ENCODE measurements around the gene TUT1.

DNA sequence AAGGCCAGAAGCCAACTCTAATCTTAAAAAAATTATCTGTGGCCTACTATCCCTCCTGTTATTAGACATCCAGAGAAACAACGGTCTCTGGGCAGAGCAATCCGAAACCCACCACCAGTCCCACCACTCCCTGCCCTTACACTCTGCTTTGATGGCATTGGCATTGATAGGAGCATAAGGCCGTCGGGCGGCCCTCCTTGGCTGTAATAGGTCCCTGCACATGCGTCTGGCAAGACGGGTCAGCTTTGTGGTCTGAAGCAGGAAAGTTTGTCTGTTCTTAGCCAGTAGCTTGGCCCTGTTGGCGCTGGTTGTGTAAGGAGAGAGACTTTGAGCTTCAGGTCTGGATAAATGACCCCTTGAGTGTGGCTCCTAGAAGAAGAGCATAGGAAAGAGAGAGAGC lies 3.8 kb upstream of the TUT1 start:
- no peak for TF ChIP-seq POLR2A (IDR thresholded peaks at IDR 0.05)
- TF ChIP-seq, protein P1, sequence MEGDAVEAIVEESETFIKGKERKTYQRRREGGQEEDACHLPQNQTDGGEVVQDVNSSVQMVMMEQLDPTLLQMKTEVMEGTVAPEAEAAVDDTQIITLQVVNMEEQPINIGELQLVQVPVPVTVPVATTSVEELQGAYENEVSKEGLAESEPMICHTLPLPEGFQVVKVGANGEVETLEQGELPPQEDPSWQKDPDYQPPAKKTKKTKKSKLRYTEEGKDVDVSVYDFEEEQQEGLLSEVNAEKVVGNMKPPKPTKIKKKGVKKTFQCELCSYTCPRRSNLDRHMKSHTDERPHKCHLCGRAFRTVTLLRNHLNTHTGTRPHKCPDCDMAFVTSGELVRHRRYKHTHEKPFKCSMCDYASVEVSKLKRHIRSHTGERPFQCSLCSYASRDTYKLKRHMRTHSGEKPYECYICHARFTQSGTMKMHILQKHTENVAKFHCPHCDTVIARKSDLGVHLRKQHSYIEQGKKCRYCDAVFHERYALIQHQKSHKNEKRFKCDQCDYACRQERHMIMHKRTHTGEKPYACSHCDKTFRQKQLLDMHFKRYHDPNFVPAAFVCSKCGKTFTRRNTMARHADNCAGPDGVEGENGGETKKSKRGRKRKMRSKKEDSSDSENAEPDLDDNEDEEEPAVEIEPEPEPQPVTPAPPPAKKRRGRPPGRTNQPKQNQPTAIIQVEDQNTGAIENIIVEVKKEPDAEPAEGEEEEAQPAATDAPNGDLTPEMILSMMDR (IDR thresholded peaks at IDR 0.05), result no peak

Measured in thyroid gland (tissue), 4 donors.